DND-41 (cell line): ENCODE results near the gene FOXP4.

Experiments used
- ATAC-seq: fragments of 200-7000 bp; cut with Tn5 transposase; 3 replicates; pipeline ENCODE4 v1.9.1; 2021; ENCODE audit warnings: low read depth; ENCODE audit not compliant: insufficient read depth
- DNase-seq: peaks from one replicate; pipeline ENCODE4 v3.0.0-alpha.2; 2020
- H2AFZ ChIP-seq: 2 replicates; pipeline ENCODE4 v1.6.0; 2012; ENCODE audit warnings: low read depth, low read length
- H3K27ac ChIP-seq: 2 replicates; pipeline ENCODE4 v1.5.1; 2012; ENCODE audit warnings: low read length, inconsistent platforms
- H3K27me3 ChIP-seq: fragments of 200-600 bp; sonication (generic); 2 replicates; pipeline ENCODE4 v1.6.0; 2012; ENCODE audit warnings: low read length, mild to moderate bottlenecking, inconsistent platforms; ENCODE audit not compliant: insufficient read depth, poor library complexity
- H3K36me3 ChIP-seq: 2 replicates; pipeline ENCODE4 v1.5.1; 2012; ENCODE audit warnings: low read length, inconsistent platforms; ENCODE audit not compliant: insufficient read depth
- H3K4me1 ChIP-seq: 2 replicates; pipeline ENCODE4 v1.5.1; 2012; ENCODE audit warnings: mild to moderate bottlenecking, low read length; ENCODE audit not compliant: insufficient read depth
- H3K4me2 ChIP-seq: 2 replicates; pipeline ENCODE4 v1.6.0; 2012; ENCODE audit warnings: mild to moderate bottlenecking, moderate library complexity, low read length, inconsistent platforms; ENCODE audit not compliant: insufficient read depth
- H3K4me3 ChIP-seq, 2 experiments: fragments of 200-600 bp in 1 of 2; shearing (Covaris generic) in 1 of 2; 2 replicates each; pipeline ENCODE4 v1.5.1; 2012 to 2016; ENCODE audit warnings: inconsistent platforms in 2 of 2, low read length in 2 of 2, mild to moderate bottlenecking in 2 of 2, low read depth in 1 of 2, moderate library complexity in 1 of 2
- H3K79me2 ChIP-seq: 2 replicates; pipeline ENCODE4 v1.6.0; 2012; ENCODE audit warnings: low read length, inconsistent platforms; ENCODE audit not compliant: insufficient read depth
- H3K9ac ChIP-seq: 2 replicates; pipeline ENCODE4 v1.6.0; 2012; ENCODE audit warnings: low read depth, mild to moderate bottlenecking, inconsistent platforms, low read length, moderate library complexity
- H3K9me3 ChIP-seq: 2 replicates; pipeline ENCODE4 v1.5.1; 2012; ENCODE audit warnings: low read length, moderate library complexity, mild to moderate bottlenecking, inconsistent platforms; ENCODE audit not compliant: insufficient read depth, severe bottlenecking
- H4K20me1 ChIP-seq: 2 replicates; pipeline ENCODE4 v1.6.0; 2012; ENCODE audit warnings: low read length; ENCODE audit not compliant: insufficient read depth
- EZH2 ChIP-seq: IDR thresholded peaks from 3 replicates; pipeline ENCODE4 v1.6.1; 2012; ENCODE audit warnings: borderline replicate concordance, low read depth, mild to moderate bottlenecking, moderate library complexity, low read length, inconsistent platforms; ENCODE audit not compliant: severe bottlenecking
- TF ChIP-seq, protein P1 (sequence below): IDR thresholded peaks from 2 replicates; pipeline ENCODE4 v1.5.1; 2012; ENCODE audit warnings: borderline replicate concordance, low read length, moderate library complexity, mild to moderate bottlenecking; ENCODE audit not compliant: poor library complexity, severe bottlenecking; ENCODE audit errors: extremely low read depth

FOXP4 gene

GRCh38 chr6:41587131-41587879, 41.1 kb downstream of the FOXP4 start:
- Histone ChIP-seq H3K79me2 (no peaks in the 10 kb centered on the region), H4K20me1 (peaks cover 19% of the 10 kb centered on the region; the same call in 1 of the 2 replicates), H2AFZ (no peak overlapping the region), H3K9me3 (no peaks in the 10 kb centered on the region), H3K27ac (no peak overlapping the region), H3K9ac (no peak overlapping the region), H3K4me1 (no peaks in the 10 kb centered on the region), H3K4me3 (no peak overlapping the region), H3K27me3 (no peaks in the 10 kb centered on the region), H3K4me2 (no peak overlapping the region), H3K36me3 (peaks cover 96% of the 10 kb centered on the region)
- ATAC-seq (no peak), DNase-seq (no peak)
- TF ChIP-seq, protein P1, sequence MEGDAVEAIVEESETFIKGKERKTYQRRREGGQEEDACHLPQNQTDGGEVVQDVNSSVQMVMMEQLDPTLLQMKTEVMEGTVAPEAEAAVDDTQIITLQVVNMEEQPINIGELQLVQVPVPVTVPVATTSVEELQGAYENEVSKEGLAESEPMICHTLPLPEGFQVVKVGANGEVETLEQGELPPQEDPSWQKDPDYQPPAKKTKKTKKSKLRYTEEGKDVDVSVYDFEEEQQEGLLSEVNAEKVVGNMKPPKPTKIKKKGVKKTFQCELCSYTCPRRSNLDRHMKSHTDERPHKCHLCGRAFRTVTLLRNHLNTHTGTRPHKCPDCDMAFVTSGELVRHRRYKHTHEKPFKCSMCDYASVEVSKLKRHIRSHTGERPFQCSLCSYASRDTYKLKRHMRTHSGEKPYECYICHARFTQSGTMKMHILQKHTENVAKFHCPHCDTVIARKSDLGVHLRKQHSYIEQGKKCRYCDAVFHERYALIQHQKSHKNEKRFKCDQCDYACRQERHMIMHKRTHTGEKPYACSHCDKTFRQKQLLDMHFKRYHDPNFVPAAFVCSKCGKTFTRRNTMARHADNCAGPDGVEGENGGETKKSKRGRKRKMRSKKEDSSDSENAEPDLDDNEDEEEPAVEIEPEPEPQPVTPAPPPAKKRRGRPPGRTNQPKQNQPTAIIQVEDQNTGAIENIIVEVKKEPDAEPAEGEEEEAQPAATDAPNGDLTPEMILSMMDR: peak; percentile 9
- TF ChIP-seq EZH2: no peak

GRCh38 chr6:41588111-41588510, 41.9 kb downstream of the FOXP4 start:
- Histone ChIP-seq H3K79me2 (no peaks in the 10 kb centered on the region), H3K4me3 (no peak overlapping the region), H3K27ac (no peak overlapping the region), H4K20me1 (peaks cover 19% of the 10 kb centered on the region; the same call in 1 of the 2 replicates), H2AFZ (no peak overlapping the region), H3K36me3 (peaks cover 96% of the 10 kb centered on the region), H3K4me1 (no peaks in the 10 kb centered on the region), H3K9me3 (no peaks in the 10 kb centered on the region), H3K27me3 (no peaks in the 10 kb centered on the region), H3K9ac (no peak overlapping the region), H3K4me2 (no peak overlapping the region)
- TF ChIP-seq EZH2: no peak
- TF ChIP-seq, protein P1: no peak
- DNase-seq: no peak
- ATAC-seq: no peak

DNA sequence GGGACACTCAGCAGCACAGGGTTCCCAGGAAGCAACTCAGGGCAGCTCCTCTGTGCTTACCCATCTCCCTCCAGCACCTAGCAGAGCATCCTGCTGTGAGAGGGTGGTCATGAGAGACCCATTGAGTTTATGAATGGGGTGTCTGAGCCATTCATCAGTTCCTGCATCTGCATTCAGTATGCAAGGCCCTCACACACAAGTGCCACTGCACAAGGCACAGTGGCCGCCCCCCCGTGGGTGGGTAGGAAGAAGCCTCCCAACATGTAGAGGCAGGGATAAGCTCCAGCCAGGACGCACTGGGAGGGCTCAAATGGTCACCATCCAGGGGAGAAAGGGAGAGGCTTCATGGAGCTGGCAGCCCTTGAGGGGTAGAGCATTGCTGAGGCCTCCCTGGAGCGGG, 43.0 kb downstream of the FOXP4 start:
- Histone ChIP-seq H3K27me3 (no peaks in the 10 kb centered on the region), H3K36me3 (peaks cover 94% of the 10 kb centered on the region), H3K4me2 (no peak overlapping the region), H3K9ac (no peak overlapping the region), H3K4me3 (no peak overlapping the region), H3K27ac (no peak overlapping the region), H3K4me1 (no peaks in the 10 kb centered on the region), H3K79me2 (no peaks in the 10 kb centered on the region), H3K9me3 (no peaks in the 10 kb centered on the region), H2AFZ (no peak overlapping the region), H4K20me1 (peaks cover 9% of the 10 kb centered on the region; the same call in 1 of the 2 replicates)
- DNase-seq (no peak), ATAC-seq (no peak)
- no peak for TF ChIP-seq EZH2
- TF ChIP-seq, protein P1: no peak
